ENCODE measurements around the gene CRISPLD2. TPM values are rescaled to one million over a fixed set of nuclear protein-coding genes. Genes with fewer than 3 reads are reported as not detected.
A peak's percentile ranks its signal among the peaks of the same experiment; 100 is the strongest.

CRISPLD2 gene
- total and polyA plus RNA-seq, 10 donors = 7.9 to 271 (median 75.5) TPM

DNA sequence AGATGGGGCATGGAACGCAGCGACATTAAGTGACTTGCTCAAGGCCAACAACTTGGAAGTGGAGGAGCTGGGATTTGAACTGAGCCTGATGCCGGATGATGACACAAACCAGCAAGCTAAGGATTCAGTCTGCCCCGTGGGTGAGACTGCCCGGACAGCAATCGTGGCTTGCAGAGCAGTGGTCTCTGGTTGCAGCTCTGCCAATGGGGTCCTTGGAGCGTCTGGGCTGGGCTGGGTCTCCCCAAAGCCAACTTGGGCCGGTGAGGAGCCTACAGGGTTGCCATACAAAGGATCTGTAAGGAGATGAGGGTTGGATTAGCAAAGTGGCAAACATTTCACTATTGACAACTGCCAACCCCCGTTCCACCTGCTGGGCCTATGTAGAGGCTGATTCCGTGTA lies 2.6 kb upstream of the CRISPLD2 start:
- Histone ChIP-seq H3K4me3 (no peak overlapping the region), H3K4me1 (peaks cover 3 to 31% (median 17%) of the 10 kb centered on the region in 6 donors), H3K36me3 (no peaks in the 10 kb centered on the region), H3K27ac (no peak overlapping the region), H3K9me3 (no peaks in the 10 kb centered on the region), H3K27me3 (replicated peaks in 1 of 7) (peaks cover 0 to 63% (median 8%) of the 10 kb centered on the region in 7 donors)
- no peak for DNase-seq
- intact Hi-C loops (cut with DNase I; ENCODE audit: low total_unique reads) = no loop called here
- WGBS, 5 donors = 82 to 89% (median 88%) methylated on average over 7 to 10 of the region's 10 CpGs
- TF ChIP-seq, protein P1, sequence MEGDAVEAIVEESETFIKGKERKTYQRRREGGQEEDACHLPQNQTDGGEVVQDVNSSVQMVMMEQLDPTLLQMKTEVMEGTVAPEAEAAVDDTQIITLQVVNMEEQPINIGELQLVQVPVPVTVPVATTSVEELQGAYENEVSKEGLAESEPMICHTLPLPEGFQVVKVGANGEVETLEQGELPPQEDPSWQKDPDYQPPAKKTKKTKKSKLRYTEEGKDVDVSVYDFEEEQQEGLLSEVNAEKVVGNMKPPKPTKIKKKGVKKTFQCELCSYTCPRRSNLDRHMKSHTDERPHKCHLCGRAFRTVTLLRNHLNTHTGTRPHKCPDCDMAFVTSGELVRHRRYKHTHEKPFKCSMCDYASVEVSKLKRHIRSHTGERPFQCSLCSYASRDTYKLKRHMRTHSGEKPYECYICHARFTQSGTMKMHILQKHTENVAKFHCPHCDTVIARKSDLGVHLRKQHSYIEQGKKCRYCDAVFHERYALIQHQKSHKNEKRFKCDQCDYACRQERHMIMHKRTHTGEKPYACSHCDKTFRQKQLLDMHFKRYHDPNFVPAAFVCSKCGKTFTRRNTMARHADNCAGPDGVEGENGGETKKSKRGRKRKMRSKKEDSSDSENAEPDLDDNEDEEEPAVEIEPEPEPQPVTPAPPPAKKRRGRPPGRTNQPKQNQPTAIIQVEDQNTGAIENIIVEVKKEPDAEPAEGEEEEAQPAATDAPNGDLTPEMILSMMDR (IDR thresholded peaks at IDR 0.05 in 8 of 11, conservative IDR thresholded peaks at IDR 0.05 in 3 of 11) = no peak
- TF ChIP-seq POLR2A (IDR thresholded peaks at IDR 0.05) (no peak), POLR2AphosphoS5 (IDR thresholded peaks at IDR 0.05) (no peak)

DNA sequence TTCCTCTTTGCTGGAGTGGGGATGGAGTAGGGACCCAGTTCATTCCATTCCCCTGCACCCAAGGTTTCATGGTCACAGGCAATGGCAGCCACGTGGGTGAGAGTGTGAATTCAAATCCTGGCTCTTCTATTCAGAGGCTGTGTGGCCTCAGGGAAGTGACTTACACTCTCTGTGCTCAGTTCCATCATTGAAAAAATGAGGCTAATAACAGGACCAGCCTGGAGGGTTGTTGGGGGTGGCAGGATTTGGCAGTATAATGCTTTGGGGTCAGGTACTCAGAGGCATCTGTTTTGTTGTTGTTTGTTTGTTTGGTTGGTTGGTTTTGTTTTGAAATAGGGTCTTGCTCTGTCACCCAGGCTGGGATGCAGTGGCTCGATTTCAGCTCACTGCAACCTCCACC lies 2.2 kb upstream of the CRISPLD2 start:
- no peak for DNase-seq
- peaks cover 3 to 35% (median 17%) of the 10 kb centered on the region in 6 donors for H3K4me1 ChIP-seq
- no peaks in the 10 kb centered on the region for H3K9me3 ChIP-seq
- TF ChIP-seq POLR2AphosphoS5 (IDR thresholded peaks at IDR 0.05) (no peak), POLR2A (IDR thresholded peaks at IDR 0.05) (no peak)
- TF ChIP-seq, protein P1 (IDR thresholded peaks at IDR 0.05 in 8 of 11, conservative IDR thresholded peaks at IDR 0.05 in 3 of 11) = no peak
- H3K36me3 ChIP-seq = no peaks in the 10 kb centered on the region
- H3K4me3 ChIP-seq = no peak overlapping the region
- peaks cover 0 to 67% (median 9%) of the 10 kb centered on the region in 7 donors for H3K27me3 ChIP-seq (replicated peaks in 1 of 7)
- intact Hi-C loops (cut with DNase I; ENCODE audit: low total_unique reads) = no loop called here
- H3K27ac ChIP-seq = no peak overlapping the region
- 56 to 77% (median 71%) methylated on average over 2 of the region's 2 CpGs for WGBS, 5 donors

DNA sequence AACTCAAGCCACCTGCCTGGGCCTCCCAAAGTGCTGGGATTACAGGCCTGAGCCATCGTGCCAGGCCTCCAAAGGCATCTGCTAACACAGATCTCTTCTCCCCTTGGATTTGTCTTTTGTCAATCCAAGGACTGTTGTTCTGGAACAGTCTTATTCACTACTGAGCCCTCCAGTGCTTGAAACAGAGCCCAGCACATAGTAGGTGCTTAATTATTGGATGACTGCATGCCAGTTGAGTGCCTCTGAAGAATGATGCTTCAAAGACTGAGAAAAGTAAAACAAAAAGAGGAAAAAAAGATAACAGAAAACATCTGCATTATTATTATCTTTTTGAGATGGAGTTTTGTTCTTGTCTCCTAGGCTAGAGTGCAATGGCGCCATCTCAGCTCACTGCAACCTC lies 1.7 kb upstream of the CRISPLD2 start:
- H3K36me3 ChIP-seq = no peaks in the 10 kb centered on the region
- no peak overlapping the region for H3K27ac ChIP-seq
- TF ChIP-seq, protein P1 (IDR thresholded peaks at IDR 0.05 in 8 of 11, conservative IDR thresholded peaks at IDR 0.05 in 3 of 11) = no peak
- no peak for TF ChIP-seq POLR2A (IDR thresholded peaks at IDR 0.05)
- no peak for TF ChIP-seq POLR2AphosphoS5 (IDR thresholded peaks at IDR 0.05)
- peaks cover 3 to 40% (median 17%) of the 10 kb centered on the region in 6 donors for H3K4me1 ChIP-seq
- H3K4me3 ChIP-seq = no peak overlapping the region
- DNase-seq = no peak
- peaks cover 0 to 72% (median 9%) of the 10 kb centered on the region in 7 donors for H3K27me3 ChIP-seq (replicated peaks in 1 of 7)
- H3K9me3 ChIP-seq = no peaks in the 10 kb centered on the region
- WGBS, 5 donors = 83 to 87% (median 86%) methylated on average over 2 of the region's 2 CpGs
- intact Hi-C loops (cut with DNase I; ENCODE audit: low total_unique reads) = no loop called here

DNA sequence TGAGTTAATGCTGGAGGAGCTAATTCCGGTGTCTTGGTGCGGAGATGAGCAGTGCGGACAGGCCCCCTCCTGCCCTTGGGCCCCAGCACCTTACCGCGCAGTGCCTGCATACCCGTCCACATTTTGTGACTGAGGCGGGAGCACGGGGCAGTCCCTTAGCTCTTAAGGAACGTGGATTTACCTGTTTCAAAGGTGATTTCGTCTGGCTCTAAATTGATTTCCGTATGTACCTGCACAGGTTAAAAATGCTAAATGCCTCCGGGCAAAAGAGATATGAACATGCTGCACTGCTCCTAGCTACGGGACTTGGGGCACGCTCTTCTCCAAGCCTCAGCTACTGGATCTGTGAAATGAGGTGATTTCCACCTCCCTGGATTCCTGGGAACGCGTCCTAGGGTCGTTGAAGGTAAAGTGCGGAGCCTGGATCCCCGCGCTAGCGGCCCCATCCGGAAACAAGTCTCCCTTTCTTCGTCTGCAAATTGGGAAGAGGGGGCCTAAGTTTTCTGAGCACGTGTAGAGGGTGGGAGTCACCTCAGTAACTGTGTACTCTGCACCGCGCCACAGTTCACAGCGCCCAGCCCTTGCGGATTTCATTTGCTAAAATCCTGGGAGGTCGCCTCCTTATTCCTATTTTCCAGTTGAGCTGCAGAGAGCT lies 669 bp upstream of the CRISPLD2 start:
- Histone ChIP-seq H3K36me3 (no peaks in the 10 kb centered on the region), H3K27me3 (replicated peaks in 1 of 7) (peaks cover 0 to 72% (median 9%) of the 10 kb centered on the region in 7 donors), H3K27ac (peak overlapping the region in 2 of 8 donors; percentile 73 to 85), H3K4me1 (peaks cover 3 to 50% (median 22%) of the 10 kb centered on the region in 6 donors), H3K9me3 (no peaks in the 10 kb centered on the region), H3K4me3 (peak overlapping the region in 7 of 8 donors; percentile 48 to 73 (median 56))
- intact Hi-C loops (cut with DNase I; ENCODE audit: low total_unique reads) = no loop called here
- TF ChIP-seq, protein P1 (IDR thresholded peaks at IDR 0.05 in 8 of 11, conservative IDR thresholded peaks at IDR 0.05 in 3 of 11) = no peak
- TF ChIP-seq POLR2A (IDR thresholded peaks at IDR 0.05) (no peak), POLR2AphosphoS5 (IDR thresholded peaks at IDR 0.05) (no peak)
- WGBS, 5 donors = 55 to 61% (median 58%) methylated on average over 29 of the region's 29 CpGs
- no peak for DNase-seq

Measured in spleen (tissue), 11 donors.